GM12872 (cell line): ENCODE results near the gene MS4A10.

ENCODE experiments used
- TF ChIP-seq, protein P1 (sequence below): IDR thresholded peaks from 3 replicates; pipeline ENCODE4 v1.5.1; 2011; ENCODE audit warnings: low read depth, mild to moderate bottlenecking, low read length, moderate library complexity; ENCODE audit not compliant: insufficient read depth

The MS4A10 gene

GRCh38 chr11:60849641-60850520 is 64.7 kb downstream of the MS4A10 start:
- TF ChIP-seq, protein P1, sequence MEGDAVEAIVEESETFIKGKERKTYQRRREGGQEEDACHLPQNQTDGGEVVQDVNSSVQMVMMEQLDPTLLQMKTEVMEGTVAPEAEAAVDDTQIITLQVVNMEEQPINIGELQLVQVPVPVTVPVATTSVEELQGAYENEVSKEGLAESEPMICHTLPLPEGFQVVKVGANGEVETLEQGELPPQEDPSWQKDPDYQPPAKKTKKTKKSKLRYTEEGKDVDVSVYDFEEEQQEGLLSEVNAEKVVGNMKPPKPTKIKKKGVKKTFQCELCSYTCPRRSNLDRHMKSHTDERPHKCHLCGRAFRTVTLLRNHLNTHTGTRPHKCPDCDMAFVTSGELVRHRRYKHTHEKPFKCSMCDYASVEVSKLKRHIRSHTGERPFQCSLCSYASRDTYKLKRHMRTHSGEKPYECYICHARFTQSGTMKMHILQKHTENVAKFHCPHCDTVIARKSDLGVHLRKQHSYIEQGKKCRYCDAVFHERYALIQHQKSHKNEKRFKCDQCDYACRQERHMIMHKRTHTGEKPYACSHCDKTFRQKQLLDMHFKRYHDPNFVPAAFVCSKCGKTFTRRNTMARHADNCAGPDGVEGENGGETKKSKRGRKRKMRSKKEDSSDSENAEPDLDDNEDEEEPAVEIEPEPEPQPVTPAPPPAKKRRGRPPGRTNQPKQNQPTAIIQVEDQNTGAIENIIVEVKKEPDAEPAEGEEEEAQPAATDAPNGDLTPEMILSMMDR, result no peak
